ENCODE results near the gene U2SURP. TPM values are rescaled to one million over a fixed set of nuclear protein-coding genes. Genes with fewer than 3 reads are reported as not detected.

Gene U2SURP
- total and polyA plus RNA-seq, 2 donors (not counting 1 experiment from before 2014, with no cell fraction given): 39.1 to 44.8 TPM

- H3K27me3 ChIP-seq (ENCODE audit: control insufficient read depth, insufficient read depth, low read length): no peaks in the 10 kb centered on the region
- H3K27ac ChIP-seq (ENCODE audit: insufficient read depth, low read length): no peak overlapping the region
- H3K4me3 ChIP-seq (replicated peaks in 1 of 4; ENCODE audit: control extremely low read depth in 1 of 4, insufficient read depth in 1 of 4, low read depth in 3 of 4, low read length in 4 of 4): no peak overlapping the region
- no peak for TF ChIP-seq CTCF (conservative IDR thresholded peaks at IDR 0.05 in 1 of 2, IDR thresholded peaks at IDR 0.05 in 1 of 2; ENCODE audit: low read depth in 1 of 2, low read length in 2 of 2)
- no peak for TF ChIP-seq EZH2 (IDR thresholded peaks at IDR 0.05; ENCODE audit: low read length, missing control alignments)
- no peak for DNase-seq (ENCODE audit: low read depth in 2 of 2)
- H4K20me1 ChIP-seq (ENCODE audit: control insufficient read depth, extremely low read depth, insufficient read depth, low read length): no peaks in the 10 kb centered on the region
- H3K79me2 ChIP-seq (ENCODE audit: control insufficient read depth, insufficient read depth, low read length): no peaks in the 10 kb centered on the region
- no peak overlapping the region for H3K4me2 ChIP-seq (ENCODE audit: extremely low read depth, insufficient read depth, low read length)
- no peaks in the 10 kb centered on the region for H3K36me3 ChIP-seq (ENCODE audit: control insufficient read depth, insufficient read depth, low read length)
- H3K9me3 ChIP-seq (ENCODE audit: control insufficient read depth, insufficient read depth, low read depth, low read length): no peaks in the 10 kb centered on the region
- H3K9ac ChIP-seq (ENCODE audit: insufficient read depth, low read length): no peak overlapping the region
- no peak overlapping the region for H2AFZ ChIP-seq (ENCODE audit: low read length)
- H3K4me1 ChIP-seq (ENCODE audit: control insufficient read depth, extremely low read depth, insufficient read depth, low read length): no peaks in the 10 kb centered on the region
Measured at GRCh38 chr3:143081844-143082778, 80.7 kb downstream of the U2SURP start.

DNA sequence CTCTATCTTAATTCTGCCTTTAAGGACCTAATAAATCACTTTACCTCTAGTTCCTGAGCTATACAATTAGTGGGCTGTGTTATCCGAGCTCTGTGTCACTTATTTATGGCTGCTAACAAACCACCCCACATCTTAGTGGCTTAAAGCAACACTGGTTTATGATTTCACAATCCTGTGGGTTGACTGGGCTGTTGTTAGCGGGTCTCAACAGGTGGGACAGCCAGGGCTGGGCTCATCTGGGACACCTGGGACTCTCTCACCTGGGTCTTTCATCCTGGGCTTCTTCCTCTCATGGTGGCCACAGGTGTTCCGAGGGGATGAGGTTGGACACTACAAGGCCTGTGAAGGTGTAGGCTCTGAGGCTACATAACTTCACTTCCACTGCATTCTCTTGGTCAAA is 82.4 kb downstream of the U2SURP start:
- no peak for DNase-seq (ENCODE audit: low read depth in 2 of 2)
- no peak for TF ChIP-seq EZH2 (IDR thresholded peaks at IDR 0.05; ENCODE audit: low read length, missing control alignments)
- TF ChIP-seq CTCF (conservative IDR thresholded peaks at IDR 0.05 in 1 of 2, IDR thresholded peaks at IDR 0.05 in 1 of 2; ENCODE audit: low read depth in 1 of 2, low read length in 2 of 2): no peak
- H3K9me3 ChIP-seq (ENCODE audit: control insufficient read depth, insufficient read depth, low read depth, low read length): no peaks in the 10 kb centered on the region

DNA sequence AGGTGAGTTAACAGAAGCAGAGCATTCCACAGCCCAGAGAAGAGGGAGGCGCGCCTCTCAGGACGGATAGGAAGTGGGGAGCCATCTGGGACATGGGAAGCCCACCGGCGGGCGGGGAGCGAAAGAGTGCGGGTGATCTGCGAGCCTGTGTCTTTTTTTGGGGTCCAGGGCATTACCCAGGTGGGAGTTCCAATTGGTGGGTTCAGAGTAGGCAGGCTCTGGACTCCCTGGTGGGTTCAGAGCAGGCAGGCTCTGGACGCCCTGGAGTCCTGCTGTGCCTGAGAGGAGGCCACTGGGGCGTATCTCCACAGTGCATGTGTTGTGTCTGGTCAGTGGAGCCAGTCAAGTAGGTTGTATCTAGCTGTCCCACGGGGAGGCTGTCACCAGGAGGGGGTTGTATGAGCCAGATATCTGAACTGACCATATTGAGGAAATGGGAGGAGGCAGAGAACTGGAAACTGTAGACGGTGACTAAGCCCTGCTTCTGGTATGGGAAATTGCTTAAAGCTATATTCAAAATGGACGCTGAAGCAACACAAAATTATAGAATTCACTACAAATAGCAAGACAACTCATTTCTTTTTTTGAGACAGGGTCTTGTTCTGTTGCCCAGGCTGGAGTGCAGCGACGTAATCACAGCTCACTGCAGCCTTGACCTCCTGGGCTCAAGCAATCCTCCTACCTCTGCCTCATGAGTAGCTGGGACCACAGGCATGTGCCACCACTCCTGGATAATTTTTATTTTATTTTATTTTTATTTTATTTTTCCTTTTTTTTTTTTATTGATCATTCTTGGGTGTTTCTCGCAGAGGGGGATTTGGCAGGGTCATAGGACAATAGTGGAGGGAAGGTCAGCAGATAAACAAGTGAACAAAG is 83.7 kb downstream of the U2SURP start:
- Histone ChIP-seq H3K9ac (ENCODE audit: insufficient read depth, low read length) (no peak overlapping the region), H3K79me2 (ENCODE audit: control insufficient read depth, insufficient read depth, low read length) (no peaks in the 10 kb centered on the region), H2AFZ (ENCODE audit: low read length) (no peak overlapping the region), H3K4me1 (ENCODE audit: control insufficient read depth, extremely low read depth, insufficient read depth, low read length) (no peaks in the 10 kb centered on the region), H4K20me1 (ENCODE audit: control insufficient read depth, extremely low read depth, insufficient read depth, low read length) (no peaks in the 10 kb centered on the region), H3K4me3 (replicated peaks in 1 of 4; ENCODE audit: control extremely low read depth in 1 of 4, insufficient read depth in 1 of 4, low read depth in 3 of 4, low read length in 4 of 4) (no peak overlapping the region), H3K36me3 (ENCODE audit: control insufficient read depth, insufficient read depth, low read length) (no peaks in the 10 kb centered on the region), H3K27ac (ENCODE audit: insufficient read depth, low read length) (no peak overlapping the region), H3K27me3 (ENCODE audit: control insufficient read depth, insufficient read depth, low read length) (no peaks in the 10 kb centered on the region), H3K4me2 (ENCODE audit: extremely low read depth, insufficient read depth, low read length) (no peak overlapping the region), H3K9me3 (ENCODE audit: control insufficient read depth, insufficient read depth, low read depth, low read length) (no peaks in the 10 kb centered on the region)
- TF ChIP-seq CTCF (conservative IDR thresholded peaks at IDR 0.05 in 1 of 2, IDR thresholded peaks at IDR 0.05 in 1 of 2; ENCODE audit: low read depth in 1 of 2, low read length in 2 of 2) (no peak), EZH2 (IDR thresholded peaks at IDR 0.05; ENCODE audit: low read length, missing control alignments) (no peak)
- DNase-seq (ENCODE audit: low read depth in 2 of 2): peak in 1 of 2 donors; percentile 42

More for the DNA sequence above, 82.4 kb downstream of the U2SURP start:
- Histone ChIP-seq H3K9ac (ENCODE audit: insufficient read depth, low read length) (no peak overlapping the region), H3K4me2 (ENCODE audit: extremely low read depth, insufficient read depth, low read length) (no peak overlapping the region), H3K79me2 (ENCODE audit: control insufficient read depth, insufficient read depth, low read length) (no peaks in the 10 kb centered on the region), H3K36me3 (ENCODE audit: control insufficient read depth, insufficient read depth, low read length) (no peaks in the 10 kb centered on the region), H4K20me1 (ENCODE audit: control insufficient read depth, extremely low read depth, insufficient read depth, low read length) (no peaks in the 10 kb centered on the region), H3K4me3 (replicated peaks in 1 of 4; ENCODE audit: control extremely low read depth in 1 of 4, insufficient read depth in 1 of 4, low read depth in 3 of 4, low read length in 4 of 4) (no peak overlapping the region), H3K4me1 (ENCODE audit: control insufficient read depth, extremely low read depth, insufficient read depth, low read length) (no peaks in the 10 kb centered on the region), H3K27me3 (ENCODE audit: control insufficient read depth, insufficient read depth, low read length) (no peaks in the 10 kb centered on the region), H3K27ac (ENCODE audit: insufficient read depth, low read length) (no peak overlapping the region), H2AFZ (ENCODE audit: low read length) (no peak overlapping the region)

Measured in fibroblast of lung (primary cell).